Uterus (tissue), 2 donors: ENCODE data around the gene GRAPL.
"Not testable (repeated sequence)": the region's sequence is repeated elsewhere in the genome, so short reads cannot be mapped to it uniquely, and the experiment has no call there.

ENCODE experiments used
- CTCF ChIP-seq, 4 experiments: fragments of 200-600 bp in 2 of 4; fragments of 450-650 bp in 2 of 4; sonication (generic) in 2 of 4; IDR thresholded peaks; one replicate each; pipeline ENCODE4 v1.5.1; 2016 to 2019; ENCODE audit warnings: antibody characterized with exemption in 4 of 4, mild to moderate bottlenecking in 2 of 4, moderate library complexity in 1 of 4
- POLR2A ChIP-seq, 2 donors: fragments of 450-650 bp; IDR thresholded peaks; one replicate each; pipeline ENCODE4 v1.6.1; 2016; ENCODE audit warnings: antibody characterized with exemption in 2 of 2, mild to moderate bottlenecking in 1 of 2, moderate library complexity in 1 of 2

- TF ChIP-seq CTCF, POLR2A (IDR thresholded peaks at IDR 0.05): not testable (repeated sequence)
These were observed 69.2 kb downstream of the GRAPL start for GRCh38 chr17:19196382-19197204.
